GM19468 (cell line): ENCODE results near the gene CTTNBP2.

Experiments
- ATAC-seq: cut with Tn5 transposase; IDR thresholded peaks from one replicate; pipeline ENCODE4 v1.9.1; 2021; ENCODE audit warnings: mild to moderate bottlenecking, moderate library complexity, moderate number of reproducible peaks; ENCODE audit not compliant: unreplicated experiment; ENCODE audit errors: extremely low read depth

Gene CTTNBP2

DNA sequence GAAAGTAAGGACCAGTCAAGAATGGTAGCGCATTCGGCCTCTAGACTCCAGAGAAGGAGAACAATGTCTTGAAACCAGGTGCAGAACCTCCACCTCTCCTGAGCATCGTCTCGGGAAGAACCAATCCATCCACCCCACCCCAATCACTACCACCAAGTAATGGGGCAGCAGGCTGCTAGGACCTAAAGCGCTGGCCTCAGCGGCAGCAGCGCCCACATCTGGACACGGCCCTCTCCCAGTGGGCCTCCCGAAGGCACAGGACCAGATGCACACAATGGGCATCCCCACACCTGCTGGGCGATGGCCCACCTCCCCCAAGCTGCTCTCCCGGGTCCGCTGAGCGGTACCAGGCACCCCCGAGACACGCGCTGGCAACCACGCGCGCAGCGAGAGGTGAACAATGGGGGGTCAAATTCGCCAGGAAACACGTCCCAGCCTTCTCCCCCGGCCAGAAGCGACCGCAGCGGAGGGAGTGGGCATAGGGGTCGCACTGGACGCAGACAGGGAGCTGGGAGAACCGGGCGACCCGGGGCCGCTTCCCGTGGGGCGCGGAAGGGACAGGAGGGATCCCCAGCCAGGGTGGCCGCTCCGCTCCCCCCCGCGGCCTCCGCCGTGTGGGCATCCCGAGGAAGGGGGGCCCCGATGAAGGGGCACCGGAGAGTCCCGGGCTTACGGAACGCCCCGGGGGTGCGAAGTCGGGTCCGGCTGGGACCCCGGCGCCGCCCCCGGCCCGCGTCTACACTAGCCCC lies 506 bp downstream of the CTTNBP2 start:
- no peak for ATAC-seq

DNA sequence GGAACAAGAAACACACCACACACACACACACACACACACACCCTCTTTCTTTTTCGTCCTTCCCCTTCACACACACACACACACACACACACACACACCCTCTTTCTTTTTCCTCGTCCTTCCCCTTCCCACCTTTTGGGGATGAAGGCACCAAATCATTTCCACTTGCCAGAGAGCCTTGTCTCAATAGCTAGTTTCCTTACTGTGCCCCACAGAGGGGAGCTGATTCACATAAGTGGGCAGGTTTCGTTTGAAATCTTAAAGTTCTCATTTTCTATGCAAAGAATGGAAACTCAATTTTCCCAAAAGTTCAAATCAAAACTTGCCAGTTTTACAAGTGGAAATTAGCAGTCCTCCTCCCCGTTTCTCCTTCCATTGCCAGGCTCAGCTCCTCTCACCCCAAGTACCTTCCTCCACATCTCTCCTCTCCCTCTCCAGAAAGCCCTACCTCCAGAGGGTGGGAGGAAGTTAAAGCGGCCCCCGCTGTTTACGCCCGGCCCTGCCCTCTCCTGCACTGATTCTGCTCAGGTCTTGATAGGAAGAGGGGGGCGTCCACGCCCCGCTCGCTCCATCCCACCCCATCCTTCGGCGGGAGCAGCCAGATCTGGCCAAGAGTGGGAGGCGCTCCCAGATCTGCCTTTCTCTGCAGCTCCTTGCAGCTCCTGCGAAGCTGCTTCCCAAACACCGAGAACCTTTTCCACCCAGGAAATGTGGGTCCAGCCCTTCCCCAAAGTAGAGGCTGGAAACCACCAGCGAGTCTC lies 1.3 kb downstream of the CTTNBP2 start:
- no peak for ATAC-seq

DNA sequence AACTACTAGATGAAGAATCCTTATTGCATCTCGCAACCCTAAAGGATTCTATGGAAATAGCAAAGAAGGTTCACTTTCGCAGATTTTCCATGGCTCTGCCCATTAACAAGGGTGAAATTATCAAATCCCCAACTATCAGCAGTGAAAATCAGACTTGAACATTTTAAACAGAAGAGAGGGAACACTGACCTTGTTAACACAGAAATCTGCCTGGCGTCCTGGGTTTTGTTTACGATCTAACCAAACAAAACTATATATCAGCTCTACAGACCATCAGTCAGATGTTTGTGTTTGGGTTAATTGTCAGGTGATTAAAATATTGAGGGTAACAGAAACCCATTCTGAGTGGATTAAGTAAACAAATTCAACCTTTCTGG lies 1.9 kb downstream of the CTTNBP2 start:
- ATAC-seq = no peak

DNA sequence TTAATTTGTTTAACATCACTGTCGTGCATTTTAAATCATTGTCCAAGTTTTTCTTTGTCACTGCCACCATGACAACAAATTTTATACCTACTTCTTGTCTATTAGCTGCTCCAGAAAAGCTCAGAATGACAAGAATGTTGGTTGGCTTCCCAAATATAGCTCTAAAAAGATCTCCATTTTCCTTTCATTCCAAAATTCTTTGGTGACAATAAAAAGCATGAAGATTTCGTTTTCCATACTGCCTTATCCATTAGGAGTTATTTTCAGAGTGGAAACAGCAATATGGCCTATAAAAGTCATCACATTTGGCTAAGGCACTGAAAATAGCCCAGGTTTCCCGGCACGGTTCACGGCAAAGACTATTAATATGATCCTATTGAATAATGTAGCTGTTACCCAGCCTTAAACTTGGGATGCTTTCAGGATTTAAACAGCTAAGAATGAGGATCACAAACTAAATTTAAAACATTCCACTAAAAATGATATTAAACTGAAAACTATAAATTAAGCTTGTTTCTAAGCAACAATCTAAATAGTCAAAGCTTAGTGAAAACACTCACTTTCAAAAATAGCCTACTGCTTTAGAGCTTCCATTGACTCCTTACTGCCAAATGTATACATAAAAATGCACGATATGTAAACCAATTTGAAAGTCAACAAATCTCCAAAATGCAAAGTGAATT lies 2.7 kb downstream of the CTTNBP2 start:
- no peak for ATAC-seq

DNA sequence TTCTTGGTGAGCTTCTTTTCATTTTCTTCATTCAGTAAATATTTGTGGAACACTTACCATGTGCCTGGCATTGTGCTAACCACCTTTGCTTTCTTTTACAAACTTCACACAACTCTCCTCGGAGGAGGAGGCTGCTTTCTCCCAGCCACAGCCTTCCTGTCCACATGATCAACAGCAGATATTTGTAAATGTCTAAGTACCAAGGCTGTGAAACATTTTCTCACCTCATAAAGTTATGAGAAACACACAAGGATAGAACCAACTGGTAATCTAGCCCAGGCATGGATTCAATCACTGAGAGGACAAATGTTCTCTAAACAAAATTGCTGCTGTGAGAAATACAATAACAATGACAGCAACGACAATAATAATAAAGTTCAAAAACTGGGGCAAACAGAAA lies 3.9 kb downstream of the CTTNBP2 start:
- ATAC-seq = no peak

DNA sequence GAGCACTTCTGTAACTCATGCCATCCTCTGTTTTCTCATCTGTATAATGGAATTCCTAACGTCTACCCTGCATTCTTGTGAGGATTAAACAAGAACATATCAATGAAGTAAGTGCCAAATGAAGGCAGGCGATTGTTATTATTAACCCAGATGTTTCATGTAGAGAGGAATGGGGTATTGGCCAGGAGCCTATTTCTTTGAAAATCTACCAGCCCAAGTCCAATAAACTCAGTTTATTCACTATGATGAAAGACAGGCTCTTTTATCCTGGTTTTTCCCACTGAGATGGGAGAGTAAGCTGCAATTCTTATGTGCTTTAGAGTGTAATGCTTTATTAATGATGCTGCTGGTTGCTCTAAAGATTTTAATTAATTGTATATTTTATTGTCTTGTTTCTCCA lies 9.6 kb downstream of the CTTNBP2 start:
- ATAC-seq = no peak

DNA sequence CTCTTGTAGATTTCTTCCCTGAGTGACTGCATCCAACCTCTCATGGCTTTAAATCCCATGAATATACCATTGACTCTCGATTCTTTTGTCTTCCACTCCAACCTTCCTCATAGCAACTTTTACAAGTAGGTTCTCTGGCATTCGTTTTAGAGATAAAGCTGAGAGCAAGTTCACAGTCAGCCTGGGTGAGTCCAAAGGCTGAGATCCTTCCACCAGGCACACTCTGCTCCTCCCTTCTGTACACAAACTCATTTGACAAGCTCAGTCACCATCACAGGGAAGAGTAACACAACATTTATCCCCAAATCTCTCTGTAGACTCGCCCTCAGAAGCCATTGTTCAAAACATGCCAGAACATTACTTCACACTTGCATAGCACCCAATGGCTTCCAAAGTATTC lies 10.9 kb downstream of the CTTNBP2 start:
- ATAC-seq = no peak

DNA sequence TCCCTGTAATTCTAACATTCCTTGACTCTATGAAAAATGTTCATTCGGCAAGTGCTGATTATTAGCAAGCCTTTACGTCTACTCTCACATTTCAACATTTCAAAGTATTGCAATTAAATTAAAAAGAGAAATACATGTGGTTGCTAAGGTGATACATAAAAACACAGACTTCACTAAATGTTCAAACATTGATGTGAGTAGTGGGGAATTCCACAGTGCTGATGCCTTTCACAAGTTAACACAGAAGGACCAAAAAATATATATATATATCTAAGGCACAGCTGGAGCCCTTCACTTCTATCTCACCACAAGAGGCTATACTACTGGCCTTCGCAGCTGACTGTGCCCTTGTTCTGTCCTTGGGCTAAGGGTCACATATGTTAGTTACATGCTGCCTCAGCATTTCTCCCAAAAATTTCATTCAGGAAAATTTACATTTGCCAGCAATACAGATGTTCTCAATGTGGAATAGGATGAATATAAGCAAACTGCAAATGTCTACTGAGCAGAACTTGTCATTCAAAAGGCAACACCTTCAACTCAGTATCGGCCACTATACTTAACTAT lies 13.9 kb downstream of the CTTNBP2 start:
- no peak for ATAC-seq

DNA sequence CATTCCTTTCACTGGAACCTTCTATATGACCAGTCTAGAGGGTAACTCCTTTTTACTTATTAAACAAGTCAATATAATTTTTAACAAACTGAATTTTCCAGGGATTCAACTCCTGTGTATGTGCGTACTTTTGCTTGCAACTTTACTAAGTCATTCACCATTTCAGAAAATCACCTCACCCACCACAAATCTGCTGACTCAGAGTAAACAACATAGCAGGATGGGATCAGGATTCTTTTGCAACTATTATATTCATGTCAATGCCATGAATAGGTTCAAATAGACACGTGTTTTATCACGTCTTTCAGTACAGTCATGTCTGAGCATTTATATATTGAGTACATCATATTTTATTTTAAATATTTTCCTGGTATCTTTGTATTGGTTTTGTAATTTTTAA lies 14.5 kb downstream of the CTTNBP2 start:
- ATAC-seq = no peak

DNA sequence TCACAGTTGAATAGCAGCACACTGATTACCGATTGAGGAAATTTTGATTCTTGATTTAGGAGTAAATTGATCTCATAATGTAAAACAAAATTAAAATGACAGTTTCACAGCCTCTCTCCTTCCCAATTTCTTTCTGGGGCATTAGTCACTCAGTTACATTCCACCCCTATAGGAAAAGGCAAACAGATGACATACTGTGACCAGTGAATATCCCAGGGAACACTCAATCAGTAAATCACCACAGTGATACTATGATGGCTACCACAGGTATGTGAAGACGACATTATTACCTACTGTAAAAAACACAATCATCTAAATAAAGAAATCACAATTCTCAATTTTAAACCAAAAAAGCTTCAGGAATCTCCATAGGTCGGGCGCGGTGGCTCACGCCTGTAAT lies 15.5 kb downstream of the CTTNBP2 start:
- ATAC-seq = no peak

DNA sequence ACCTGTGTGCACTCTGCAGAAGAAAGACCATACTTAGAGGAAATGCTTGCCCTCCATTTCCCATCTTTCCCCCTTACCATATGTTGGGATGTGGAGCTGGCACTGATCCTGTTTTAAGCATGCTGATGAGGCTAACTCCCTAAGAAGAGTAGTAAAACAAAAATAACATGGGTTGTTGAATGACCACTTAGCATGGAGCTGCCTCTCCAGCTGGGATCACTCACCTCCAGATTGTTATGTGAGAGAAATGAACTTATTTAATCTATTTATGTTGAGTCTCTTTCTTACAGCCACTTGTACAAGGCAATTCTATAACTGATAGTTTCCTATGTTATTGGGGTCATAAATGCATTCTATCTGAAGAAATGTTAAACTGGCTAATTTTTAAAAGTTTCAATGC lies 17.0 kb downstream of the CTTNBP2 start:
- no peak for ATAC-seq

DNA sequence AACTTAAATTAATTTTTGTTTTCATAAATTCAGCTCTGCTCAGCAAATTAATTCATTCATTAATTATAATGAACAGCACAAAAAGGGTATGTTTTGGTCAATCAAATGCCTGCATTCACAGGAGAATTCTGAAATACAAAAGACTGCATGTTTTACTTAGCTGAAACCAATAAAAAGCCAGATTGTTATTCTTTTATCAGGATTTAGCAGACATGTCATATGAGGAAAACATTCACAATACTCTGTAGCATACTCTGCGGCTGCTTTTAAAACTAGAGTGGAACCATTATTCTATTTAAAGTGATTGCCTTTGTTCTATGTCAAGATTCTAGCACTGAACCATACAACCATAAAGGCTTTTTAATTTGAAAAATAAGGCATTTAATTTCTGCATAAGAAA lies 19.1 kb downstream of the CTTNBP2 start:
- ATAC-seq = no peak

DNA sequence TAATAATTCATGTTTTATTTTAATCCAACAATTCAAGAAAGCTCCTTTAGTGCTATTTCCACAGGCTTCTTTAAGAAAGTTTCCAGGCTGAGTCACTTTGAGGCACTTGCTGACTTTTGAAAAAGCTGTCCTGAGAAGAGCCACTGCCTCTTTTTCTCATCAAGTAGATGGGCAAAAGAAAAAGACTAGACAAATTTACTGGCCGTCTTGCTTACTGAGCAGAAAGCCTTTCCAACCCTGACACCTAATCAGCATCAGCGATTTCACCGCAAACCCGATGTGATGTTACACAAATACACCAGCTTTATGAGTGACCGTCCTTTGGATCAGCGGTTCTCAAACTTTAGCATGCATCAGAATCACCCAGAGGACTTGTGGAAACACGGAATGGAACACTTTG lies 24.3 kb downstream of the CTTNBP2 start:
- ATAC-seq = no peak

DNA sequence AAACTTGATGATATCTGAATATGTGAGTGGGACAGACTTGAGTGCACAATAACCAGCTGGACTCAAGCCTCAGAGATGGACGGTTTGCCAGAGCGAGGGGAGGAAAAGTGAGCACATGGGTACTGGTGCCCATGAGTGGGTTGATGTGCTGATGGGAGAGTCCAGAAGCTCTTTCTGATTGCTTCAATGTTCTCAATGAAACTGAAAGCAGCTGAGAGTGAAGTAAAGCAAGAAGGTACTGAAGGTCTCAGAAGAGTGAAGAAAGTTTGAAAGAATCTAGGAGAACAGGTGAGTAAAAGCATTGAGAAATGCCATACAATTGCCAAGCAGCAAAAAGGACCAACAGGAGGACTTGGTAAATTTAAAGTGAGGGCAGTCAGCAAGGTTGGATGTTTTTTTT lies 28.6 kb downstream of the CTTNBP2 start:
- ATAC-seq = no peak

DNA sequence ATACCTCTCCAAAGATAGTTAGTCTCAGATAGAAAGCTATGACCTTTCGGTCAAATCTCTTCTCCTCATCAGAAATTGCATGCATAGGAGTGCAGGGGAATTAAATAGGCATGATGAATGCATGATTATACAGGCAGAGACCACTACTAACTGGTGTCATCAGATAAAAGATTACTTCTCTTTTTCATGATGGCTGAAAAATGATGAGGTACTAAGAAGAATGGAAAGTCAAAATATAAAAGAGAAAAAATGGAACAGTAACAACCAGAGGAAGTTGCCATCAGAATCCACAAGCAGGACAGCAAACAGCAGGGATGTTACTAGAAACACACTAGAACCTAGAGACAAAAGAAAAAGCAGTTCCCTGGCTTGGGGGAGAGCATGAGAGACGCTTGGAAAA lies 31.6 kb downstream of the CTTNBP2 start:
- no peak for ATAC-seq

DNA sequence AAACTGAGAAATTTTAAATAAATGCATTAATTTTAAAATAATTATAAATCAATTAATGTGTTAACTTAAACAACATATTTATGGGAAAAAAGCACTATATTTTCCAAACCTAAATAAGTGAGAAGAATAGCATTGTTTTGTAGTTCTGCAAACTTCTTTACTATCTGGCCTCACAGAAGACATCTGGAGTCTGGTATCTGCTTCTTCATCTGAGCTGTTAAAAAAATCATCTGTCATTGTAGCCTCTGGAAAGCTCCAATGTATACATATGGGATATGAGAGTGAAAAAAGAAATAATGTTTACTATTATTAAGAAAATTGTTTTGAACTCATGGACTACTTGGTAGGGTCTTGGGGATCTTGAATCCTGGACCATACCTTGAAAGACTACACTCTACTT lies 32.2 kb downstream of the CTTNBP2 start:
- no peak for ATAC-seq

DNA sequence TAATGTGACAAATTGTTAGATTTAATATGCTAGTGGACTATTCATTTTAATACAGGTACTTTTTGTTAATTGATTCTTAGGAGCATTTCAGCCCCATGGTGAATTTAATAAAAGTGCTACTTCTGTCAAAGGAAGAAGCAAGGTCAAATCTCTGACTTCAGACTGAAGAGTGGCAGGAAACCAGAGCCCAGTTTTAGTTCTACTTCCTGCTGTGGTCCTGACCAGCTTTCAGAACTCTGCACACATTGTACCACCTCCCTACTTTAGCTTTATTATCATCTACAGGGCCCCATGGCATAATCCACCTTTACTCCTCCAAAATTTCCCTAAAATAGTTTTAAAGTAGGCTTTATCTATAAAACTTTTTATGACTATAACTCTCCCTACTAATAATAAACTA lies 33.7 kb downstream of the CTTNBP2 start:
- peak; percentile 38 for ATAC-seq

DNA sequence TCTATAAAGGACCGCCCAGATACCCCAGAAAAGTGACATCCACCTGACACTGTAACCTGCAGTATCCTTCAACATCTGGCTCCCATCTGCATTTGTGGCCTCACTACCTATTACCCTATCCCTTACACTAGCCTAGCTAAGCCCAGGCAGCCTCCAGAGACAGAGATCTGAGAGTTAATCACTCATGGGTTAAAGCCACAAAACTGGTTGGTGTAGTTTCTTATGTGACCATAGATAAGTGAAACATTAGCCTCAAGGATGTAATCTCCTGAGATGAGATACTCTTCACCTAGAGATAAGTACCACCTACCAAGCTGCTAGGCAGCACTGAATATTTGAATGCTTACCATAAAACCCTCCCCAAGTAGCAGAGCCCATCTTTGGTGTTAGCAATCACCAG lies 35.4 kb downstream of the CTTNBP2 start:
- ATAC-seq = peak; percentile 96

DNA sequence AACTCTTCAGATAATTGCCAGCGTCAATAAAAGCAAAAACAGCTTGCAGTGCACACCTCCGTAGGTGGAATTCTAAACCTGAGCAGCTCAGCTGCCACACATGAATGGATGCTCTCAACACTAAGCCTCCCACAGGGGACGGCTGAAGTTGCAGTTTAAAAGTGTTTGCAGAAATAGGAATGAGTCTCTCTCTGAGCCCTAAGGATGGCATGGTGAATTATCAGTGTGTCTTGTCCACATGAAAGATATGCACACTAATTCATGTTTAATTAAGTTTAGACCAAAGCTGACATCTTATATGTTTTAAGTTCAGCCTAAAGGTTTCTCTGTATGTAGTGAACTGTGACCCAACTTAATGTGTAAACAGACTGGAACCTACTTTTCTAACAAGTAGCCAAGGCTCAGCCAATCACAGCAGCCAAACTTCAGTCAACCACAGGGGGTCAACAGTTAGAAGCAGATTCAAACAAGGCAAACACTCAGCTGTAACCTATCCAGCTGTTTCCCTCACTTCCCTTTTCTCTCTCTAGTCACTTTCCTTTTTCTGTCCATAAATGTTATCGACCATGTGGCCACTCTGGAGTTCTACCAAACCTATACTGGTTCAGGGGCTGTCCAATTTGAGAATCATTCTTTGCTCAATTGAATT lies 38.1 kb downstream of the CTTNBP2 start:
- ATAC-seq = no peak

DNA sequence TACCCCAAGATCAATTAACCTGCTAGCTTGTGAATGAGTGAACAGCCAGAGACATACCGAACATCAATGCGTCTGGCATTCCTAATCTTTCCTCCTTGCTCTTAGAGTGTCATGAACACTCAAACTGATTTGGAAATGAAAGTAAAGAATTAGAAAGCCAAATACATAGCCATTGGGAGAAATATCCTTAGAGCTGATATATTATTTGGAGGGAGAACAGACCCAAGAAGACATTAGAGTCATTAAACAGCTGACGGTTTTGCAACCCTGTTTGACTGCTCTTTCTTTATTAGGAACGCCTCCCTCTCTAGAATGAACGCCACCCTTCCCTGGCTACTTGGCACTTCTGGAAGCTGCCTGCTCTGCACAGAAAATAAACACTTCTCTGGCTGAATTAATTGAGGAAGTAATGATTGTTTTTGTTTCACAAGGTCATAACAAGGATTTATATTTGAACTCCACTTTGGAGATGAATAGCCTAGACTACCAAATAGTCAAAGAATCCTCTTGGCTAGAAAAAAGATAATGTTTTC lies 42.8 kb downstream of the CTTNBP2 start:
- no peak for ATAC-seq
